ENCODE measurements around the gene NACC2.

The NACC2 gene

DNA sequence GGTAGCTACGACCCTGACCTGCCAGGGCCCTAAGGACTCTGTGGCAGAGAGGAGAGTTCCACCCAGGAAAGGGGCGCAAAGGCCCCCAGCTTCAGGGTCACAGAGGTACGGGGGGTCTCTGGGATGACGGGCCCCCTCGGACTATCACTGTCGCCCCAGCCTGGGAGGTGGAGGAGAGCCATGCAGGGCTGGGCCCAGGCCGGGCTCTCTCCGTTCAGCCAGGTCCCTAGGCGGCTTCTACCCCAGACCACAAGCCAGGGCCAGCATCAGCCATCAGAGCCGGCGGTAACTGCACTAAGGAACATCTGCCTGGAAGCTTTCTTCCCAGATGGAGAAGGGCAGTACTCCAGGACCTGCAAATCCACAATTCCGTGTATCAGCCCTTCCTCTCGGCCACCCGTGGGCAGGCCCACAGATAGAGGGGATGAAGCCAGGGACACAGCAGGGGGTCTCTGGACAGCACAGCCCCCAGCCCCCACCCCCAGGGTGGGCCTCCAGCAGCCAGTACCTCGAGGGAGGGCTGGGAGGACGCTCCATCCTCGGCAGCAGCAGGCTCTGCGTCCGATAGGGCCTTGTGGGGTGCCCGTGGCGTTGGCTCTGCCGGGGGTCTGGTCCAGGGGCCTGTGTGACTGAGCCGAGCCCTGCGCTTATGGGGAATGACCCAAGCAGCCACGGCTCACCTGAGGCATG, 38.4 kb downstream of the NACC2 start:
- Mint-ChIP-seq H3K4me3 (no peak overlapping the region), H3K9me3 (no peaks in the 10 kb centered on the region), H3K4me1 (peaks cover 45% of the 10 kb centered on the region), H3K27ac (no peak overlapping the region), H3K27me3 (ENCODE audit: low read depth, poor library complexity) (peaks cover 25% of the 10 kb centered on the region), H3K36me3 (ENCODE audit: low read depth) (no peaks in the 10 kb centered on the region)
- no peak for DNase-seq
- TF ChIP-seq CTCF (IDR thresholded peaks at IDR 0.05): no peak

DNA sequence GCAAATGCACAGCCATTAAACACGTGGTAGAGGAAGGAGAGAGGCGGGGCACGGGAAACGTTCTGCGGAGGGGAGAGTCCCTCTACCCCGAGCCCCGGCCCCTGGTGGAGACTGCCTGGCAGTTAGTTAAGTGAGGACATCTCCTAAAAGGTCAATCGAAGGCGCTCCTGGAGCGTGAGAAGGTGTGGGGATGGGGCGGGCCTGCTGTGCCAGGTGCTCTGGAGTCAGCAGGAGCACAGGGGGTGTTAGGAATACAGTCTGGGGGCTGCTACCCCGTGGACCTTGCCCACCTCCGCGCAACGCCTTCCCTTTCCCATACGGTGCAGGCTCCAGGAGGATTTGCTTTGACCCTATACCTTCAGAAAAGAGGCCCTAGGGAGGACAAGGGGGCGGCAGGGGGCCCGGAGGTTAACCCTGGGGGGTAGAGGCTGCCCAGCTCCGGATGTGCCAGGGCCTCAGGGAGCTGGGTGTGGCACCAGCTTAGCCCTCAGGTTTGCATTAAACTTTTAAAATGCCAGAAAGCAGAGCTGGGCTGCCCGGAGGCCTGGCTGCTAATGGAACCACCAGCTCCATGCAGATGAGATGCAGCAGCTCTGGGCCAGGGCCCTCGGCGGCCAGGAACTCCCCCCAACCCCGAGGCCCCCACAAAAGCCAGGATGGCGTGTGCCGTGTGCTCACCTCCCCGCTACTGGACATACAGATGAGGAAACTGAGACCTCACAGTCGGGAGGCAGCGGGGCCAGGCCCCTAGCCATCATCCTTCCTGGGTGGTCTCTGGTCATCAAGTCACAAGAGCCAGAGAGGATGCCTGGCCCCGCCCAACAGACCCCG, 39.2 kb downstream of the NACC2 start:
- Mint-ChIP-seq H3K4me1 (peaks cover 45% of the 10 kb centered on the region), H3K27me3 (ENCODE audit: low read depth, poor library complexity) (peaks cover 24% of the 10 kb centered on the region), H3K36me3 (ENCODE audit: low read depth) (no peaks in the 10 kb centered on the region), H3K4me3 (no peak overlapping the region), H3K27ac (no peak overlapping the region), H3K9me3 (no peaks in the 10 kb centered on the region)
- no peak for DNase-seq
- no peak for TF ChIP-seq CTCF (IDR thresholded peaks at IDR 0.05)

DNA sequence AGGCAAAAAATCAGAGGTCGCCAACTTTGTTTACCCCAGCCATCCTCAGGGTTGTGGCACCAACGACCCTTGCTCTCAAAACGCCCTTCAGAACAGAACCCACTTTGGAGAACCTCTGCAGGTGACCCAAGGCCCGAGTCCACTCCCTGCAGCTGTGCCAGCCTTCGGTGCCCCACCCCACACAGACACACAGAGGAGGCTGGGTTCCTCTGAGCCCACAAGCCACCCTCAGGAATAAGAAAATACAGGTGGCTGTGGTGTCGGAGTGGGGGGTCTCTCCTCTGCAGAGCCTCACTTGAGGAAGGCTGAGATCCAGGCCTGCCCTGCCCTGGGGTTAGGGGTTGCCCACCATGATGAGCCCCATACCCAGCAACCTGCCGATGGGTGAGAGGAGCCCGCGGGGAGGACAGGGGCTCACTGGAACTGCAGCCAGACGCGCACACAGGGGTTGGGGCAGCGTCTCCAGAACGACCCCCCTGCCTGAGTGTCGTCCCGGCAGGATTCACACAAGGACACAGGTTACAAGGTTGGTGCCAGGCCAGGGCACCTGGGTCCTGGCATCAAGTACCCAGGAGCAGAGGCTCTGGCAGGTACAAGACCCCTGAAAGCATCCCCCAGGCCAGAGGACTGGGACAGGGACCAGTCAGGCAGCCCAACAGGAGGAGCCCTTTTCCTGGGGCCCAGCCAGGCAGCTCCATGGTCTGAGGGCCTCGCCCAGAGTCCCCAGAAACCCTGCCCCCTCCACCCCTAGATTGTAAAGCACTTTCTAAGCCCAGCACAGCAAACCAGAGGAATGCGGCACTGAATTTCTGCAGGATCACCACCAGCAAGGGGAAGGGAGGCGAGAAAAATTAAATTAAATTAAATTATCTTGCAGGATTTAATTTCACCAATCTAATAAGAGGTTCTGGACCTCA, 40.0 kb downstream of the NACC2 start:
- Mint-ChIP-seq H3K9me3 (no peaks in the 10 kb centered on the region), H3K36me3 (ENCODE audit: low read depth) (no peaks in the 10 kb centered on the region), H3K27me3 (ENCODE audit: low read depth, poor library complexity) (peaks cover 27% of the 10 kb centered on the region), H3K27ac (no peak overlapping the region), H3K4me3 (no peak overlapping the region), H3K4me1 (peaks cover 43% of the 10 kb centered on the region)
- DNase-seq: no peak
- TF ChIP-seq CTCF (IDR thresholded peaks at IDR 0.05): no peak

DNA sequence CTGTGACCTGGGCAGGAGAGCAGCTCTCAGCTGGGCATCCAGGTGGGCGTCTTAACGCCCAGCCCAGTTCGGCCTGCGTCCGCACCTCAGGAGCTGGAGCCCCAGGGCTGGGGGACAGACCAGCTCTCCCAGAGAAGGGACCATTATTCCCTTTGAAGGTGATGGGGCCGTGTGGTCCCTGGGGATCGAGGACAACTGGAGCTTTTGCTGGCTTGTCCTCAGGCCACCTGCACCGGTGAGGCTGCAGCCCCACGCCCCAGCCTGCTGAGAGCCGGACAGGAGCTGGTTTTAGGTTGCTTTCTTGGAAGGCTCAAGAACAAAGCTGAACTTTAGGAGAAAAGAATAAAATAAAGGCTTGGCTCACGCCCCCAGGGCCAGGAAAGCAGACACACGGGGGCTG, 40.9 kb downstream of the NACC2 start:
- H3K4me3 Mint-ChIP-seq: no peak overlapping the region
- H3K4me1 Mint-ChIP-seq: peaks cover 41% of the 10 kb centered on the region
- H3K9me3 Mint-ChIP-seq: no peaks in the 10 kb centered on the region
- no peak for TF ChIP-seq CTCF (IDR thresholded peaks at IDR 0.05)
- H3K27me3 Mint-ChIP-seq (ENCODE audit: low read depth, poor library complexity): peaks cover 30% of the 10 kb centered on the region
- no peak for DNase-seq
- no peak overlapping the region for H3K27ac Mint-ChIP-seq
- no peaks in the 10 kb centered on the region for H3K36me3 Mint-ChIP-seq (ENCODE audit: low read depth)

DNA sequence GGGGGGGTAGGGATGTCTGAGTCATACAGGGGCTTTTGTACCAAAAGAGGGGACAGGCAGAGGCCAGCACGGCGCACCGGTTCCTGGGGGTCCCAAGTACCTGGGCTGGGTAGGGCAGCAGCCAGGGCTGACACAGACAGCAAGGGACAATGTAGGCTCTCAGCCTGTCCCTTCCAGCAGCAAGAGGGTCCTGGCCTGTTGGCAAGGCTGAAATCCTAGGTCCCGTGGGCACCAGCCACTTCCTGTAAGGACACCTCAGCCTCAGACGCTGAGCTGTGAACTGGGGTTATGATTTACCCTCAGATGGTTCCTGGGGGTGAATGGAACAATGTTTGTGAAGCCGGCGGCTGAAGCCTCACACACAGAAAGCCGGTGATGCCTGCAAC, 41.3 kb downstream of the NACC2 start:
- no peak overlapping the region for H3K27ac Mint-ChIP-seq
- peaks cover 32% of the 10 kb centered on the region for H3K27me3 Mint-ChIP-seq (ENCODE audit: low read depth, poor library complexity)

More for the DNA sequence above, 41.3 kb downstream of the NACC2 start:
- H3K4me3 Mint-ChIP-seq: no peak overlapping the region
- TF ChIP-seq CTCF (IDR thresholded peaks at IDR 0.05): no peak
- H3K4me1 Mint-ChIP-seq: peaks cover 41% of the 10 kb centered on the region
- H3K36me3 Mint-ChIP-seq (ENCODE audit: low read depth): no peaks in the 10 kb centered on the region
- no peak for DNase-seq
- no peaks in the 10 kb centered on the region for H3K9me3 Mint-ChIP-seq

Data from nephron progenitor cell (in vitro differentiated cells).